Breast epithelium (tissue), 3 donors: ENCODE data around the gene USP22.

ENCODE experiments used
- CTCF ChIP-seq, 3 donors: fragments of 450-650 bp; IDR thresholded peaks; one replicate each; pipeline ENCODE4 v1.5.1; 2016 to 2017; ENCODE audit warnings: antibody characterized with exemption in 3 of 3, mild to moderate bottlenecking in 3 of 3, moderate library complexity in 3 of 3
- POLR2A ChIP-seq: fragments of 450-650 bp; IDR thresholded peaks from one replicate; pipeline ENCODE4 v1.6.1; 2016; ENCODE audit warnings: antibody characterized with exemption, mild to moderate bottlenecking, moderate library complexity
- POLR2AphosphoS5 ChIP-seq, 3 donors: sonication (generic); formaldehyde crosslinking; IDR thresholded peaks; one replicate each; pipeline ENCODE4 v1.6.1; 2017; ENCODE audit warnings: antibody characterized with exemption in 3 of 3

- TF ChIP-seq CTCF (IDR thresholded peaks at IDR 0.05) (no peak), POLR2A (no peak), POLR2AphosphoS5 (IDR thresholded peaks at IDR 0.05) (no peak)
These were observed 19.2 kb upstream of the USP22 start for GRCh38 chr17:21061971-21062526.
